Neuronal stem cell (in vitro differentiated cells): Measurements from ENCODE around the gene AHNAK.

Source experiments
- DNase-seq: peaks from one replicate; pipeline ENCODE4 v3.0.0-alpha.2; 2013; ENCODE audit warnings: low spot score
- H2AFZ ChIP-seq: one replicate; pipeline ENCODE4 v1.6.1; 2013; ENCODE audit warnings: mild to moderate bottlenecking, low read length, inconsistent platforms
- H2AK5ac ChIP-seq: 2 replicates; pipeline ENCODE4 v1.6.1; 2013; ENCODE audit warnings: low read depth, mild to moderate bottlenecking, inconsistent platforms, low read length, moderate library complexity, mixed read lengths
- H2BK120ac ChIP-seq: 2 replicates; pipeline ENCODE4 v1.6.1; 2013; ENCODE audit warnings: low read depth, mild to moderate bottlenecking, inconsistent platforms, low read length, moderate library complexity, mixed read lengths
- H2BK12ac ChIP-seq: one replicate; pipeline ENCODE4 v1.6.1; 2013; ENCODE audit warnings: low read length, inconsistent platforms
- H2BK15ac ChIP-seq: 2 replicates; pipeline ENCODE4 v1.6.1; 2013; ENCODE audit warnings: mild to moderate bottlenecking, low read length, inconsistent platforms, mixed read lengths
- H2BK5ac ChIP-seq: one replicate; pipeline ENCODE4 v1.6.1; 2013; ENCODE audit warnings: inconsistent platforms, mild to moderate bottlenecking, low read length, moderate library complexity
- H3K14ac ChIP-seq: one replicate; pipeline ENCODE4 v1.6.1; 2013; ENCODE audit warnings: low read length, inconsistent platforms
- H3K18ac ChIP-seq: 2 replicates; pipeline ENCODE4 v1.6.1; 2013; ENCODE audit warnings: low read length, inconsistent platforms
- H3K23ac ChIP-seq: 2 replicates; pipeline ENCODE4 v1.6.1; 2013; ENCODE audit warnings: low read depth, mild to moderate bottlenecking, mixed read lengths, low read length, inconsistent platforms; ENCODE audit not compliant: poor library complexity
- H3K27ac ChIP-seq: replicated peaks from 3 replicates; pipeline ENCODE4 v1.5.1; 2013; ENCODE audit warnings: low read length, inconsistent platforms
- H3K27me3 ChIP-seq, 3 experiments: 2 replicates each; pipeline ENCODE4 v1.6.1; 2013; ENCODE audit warnings: low read length in 3 of 3, mild to moderate bottlenecking in 2 of 3, inconsistent platforms in 1 of 3, low read depth in 1 of 3, mixed read lengths in 1 of 3, moderate library complexity in 1 of 3; ENCODE audit not compliant: control insufficient read depth in 3 of 3, insufficient read depth in 3 of 3
- H3K36me3 ChIP-seq, 2 donors: replicated peaks in 1 of 2; 2 replicates each; pipeline ENCODE4 v1.6.1; 2013; ENCODE audit warnings: low read length in 2 of 2; ENCODE audit not compliant: control insufficient read depth in 2 of 2, insufficient read depth in 2 of 2
- H3K4ac ChIP-seq: 2 replicates; pipeline ENCODE4 v1.6.1; 2013; ENCODE audit warnings: inconsistent platforms, mild to moderate bottlenecking, low read length, moderate library complexity
- H3K4me1 ChIP-seq, 2 donors: 1 replicate in 1 of 2; 2 replicates in 1 of 2; pipeline ENCODE4 v1.6.1; 2013; ENCODE audit warnings: low read length in 2 of 2, low read depth in 1 of 2; ENCODE audit not compliant: control insufficient read depth in 2 of 2, insufficient read depth in 1 of 2
- H3K4me2 ChIP-seq: one replicate; pipeline ENCODE4 v1.6.1; 2013; ENCODE audit warnings: mild to moderate bottlenecking, low read length, inconsistent platforms; ENCODE audit not compliant: insufficient read depth, poor library complexity, severe bottlenecking
- H3K4me3 ChIP-seq, 2 donors: 2 replicates each; pipeline ENCODE4 v1.5.1; 2013; ENCODE audit warnings: low read length in 2 of 2, mild to moderate bottlenecking in 2 of 2, inconsistent platforms in 1 of 2, moderate library complexity in 1 of 2
- H3K79me1 ChIP-seq: one replicate; pipeline ENCODE4 v1.6.1; 2013; ENCODE audit warnings: low read depth, mild to moderate bottlenecking, inconsistent platforms, low read length, moderate library complexity
- H3K9ac ChIP-seq: one replicate; pipeline ENCODE4 v1.6.1; 2013; ENCODE audit warnings: mild to moderate bottlenecking, low read depth, low read length, inconsistent platforms; ENCODE audit not compliant: poor library complexity
- H3K9me3 ChIP-seq, 2 donors: replicated peaks in 1 of 2; 2 replicates each; pipeline versions ENCODE3 to v1.6.1; 2013; ENCODE audit warnings: low read length in 2 of 2, mild to moderate bottlenecking in 2 of 2, inconsistent platforms in 1 of 2, low read depth in 1 of 2, mixed read lengths in 1 of 2, moderate library complexity in 1 of 2; ENCODE audit not compliant: control insufficient read depth in 2 of 2, insufficient read depth in 1 of 2
- H4K8ac ChIP-seq: one replicate; pipeline ENCODE4 v1.6.1; 2013; ENCODE audit warnings: low read depth, mild to moderate bottlenecking, inconsistent platforms, low read length, moderate library complexity
- H4K91ac ChIP-seq: one replicate; pipeline ENCODE4 v1.6.1; 2013; ENCODE audit warnings: low read length, low read depth, mild to moderate bottlenecking, inconsistent platforms; ENCODE audit not compliant: poor library complexity
- WGBS, 2 donors: extraction: QIAGEN DNeasy Blood & Tissue Kit; methylation state at CpG; one replicate each; pipeline ENCODE4 v1.1.7; 2013; ENCODE audit warnings: missing lambda C conversion rate in 2 of 2, mixed read lengths in 1 of 2; ENCODE audit not compliant: insufficient read length in 2 of 2, insufficient replicate concordance in 1 of 2; ENCODE audit errors: extremely low coverage in 2 of 2; 5-methylcytosine and 5-hydroxymethylcytosine counted together

The AHNAK gene

DNA sequence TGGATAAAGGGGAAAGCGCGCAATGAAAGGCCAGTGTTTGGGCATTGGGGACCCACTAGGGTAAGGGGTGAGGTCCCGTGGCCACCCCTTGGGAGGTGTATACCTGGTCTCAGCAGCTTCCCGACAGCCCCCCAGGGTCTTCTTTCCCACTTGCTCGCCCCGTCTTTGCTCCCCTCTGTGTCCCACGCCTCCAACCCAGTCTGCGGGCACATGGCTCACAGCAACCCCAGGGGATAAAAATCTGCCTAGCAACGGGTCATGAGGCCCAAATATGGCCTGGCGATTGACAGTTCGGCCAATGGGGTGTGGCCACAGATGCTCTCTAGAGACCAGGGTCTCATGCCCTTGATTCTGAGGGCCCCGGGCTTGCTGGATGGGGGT is 41.6 kb downstream of the AHNAK start:
- Histone ChIP-seq H4K91ac (no peak overlapping the region), H3K9ac (no peak overlapping the region), H2AK5ac (no peak overlapping the region), H2BK120ac (no peak overlapping the region), H3K4me2 (peak overlapping the region; percentile 66), H3K79me1 (no peaks in the 10 kb centered on the region), H3K4ac (no peak overlapping the region), H2AFZ (peak overlapping the region; percentile 79), H3K9me3 (no peaks in the 10 kb centered on the region), H3K14ac (no peak overlapping the region), H3K18ac (peak overlapping the region; percentile 16), H2BK12ac (no peak overlapping the region), H3K27ac (no peak overlapping the region), H3K36me3 (no peaks in the 10 kb centered on the region), H2BK15ac (no peak overlapping the region), H3K4me3 (peak overlapping the region in 1 of 2 donors; percentile 7), H3K4me1 (peaks cover 32 to 41% of the 10 kb centered on the region in 2 donors), H2BK5ac (no peak overlapping the region), H3K23ac (no peak overlapping the region), H3K27me3 (peaks cover 0 to 27% (median 7%) of the 10 kb centered on the region in 3 experiments), H4K8ac (no peak overlapping the region)
- WGBS, 2 donors: no CpG with 5 or more reads among the region's 12 CpGs
- DNase-seq: peak; percentile 47

DNA sequence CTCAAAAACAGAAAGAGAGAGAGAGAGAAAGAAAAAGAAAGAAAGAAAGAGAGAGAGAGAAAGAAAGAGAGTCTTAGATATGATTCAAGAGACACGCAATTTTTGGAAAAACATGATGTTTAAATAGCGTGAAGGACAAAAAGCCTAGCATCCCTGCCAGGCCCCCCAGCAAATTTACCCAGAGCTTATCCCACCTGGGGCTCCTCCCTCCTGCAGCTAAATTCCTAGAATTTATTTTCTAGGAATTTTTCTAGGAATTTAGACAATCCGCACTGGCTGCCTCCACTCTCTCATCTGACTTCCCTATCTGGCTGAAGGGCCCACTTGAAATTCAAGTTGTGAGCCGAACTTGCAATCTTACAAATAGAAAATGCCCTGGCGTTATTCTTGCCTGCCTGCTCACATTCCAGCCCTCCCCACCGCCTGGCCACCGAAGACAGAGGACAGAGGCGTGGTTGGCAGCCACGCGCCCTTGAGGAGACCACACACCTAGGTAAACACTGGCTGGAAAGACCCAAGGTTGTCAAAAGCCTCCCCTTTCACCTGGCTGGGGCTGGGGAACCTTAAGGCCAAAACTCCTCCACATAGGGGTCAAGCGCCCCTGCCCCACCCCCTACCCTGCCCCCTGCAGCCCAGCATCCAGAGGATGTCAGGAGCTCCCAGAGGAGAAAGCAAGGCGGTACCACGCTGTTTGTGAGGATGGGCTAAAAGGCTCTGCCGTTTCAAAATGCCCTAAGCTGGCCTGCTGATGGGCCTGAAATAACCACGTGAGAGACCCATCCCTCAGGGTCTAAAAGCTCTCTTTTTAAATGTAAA is 42.2 kb downstream of the AHNAK start:
- DNase-seq: peak; percentile 27
- WGBS, 2 donors: no CpG with 5 or more reads among the region's 15 CpGs
- no peak overlapping the region for H2BK5ac ChIP-seq

DNA sequence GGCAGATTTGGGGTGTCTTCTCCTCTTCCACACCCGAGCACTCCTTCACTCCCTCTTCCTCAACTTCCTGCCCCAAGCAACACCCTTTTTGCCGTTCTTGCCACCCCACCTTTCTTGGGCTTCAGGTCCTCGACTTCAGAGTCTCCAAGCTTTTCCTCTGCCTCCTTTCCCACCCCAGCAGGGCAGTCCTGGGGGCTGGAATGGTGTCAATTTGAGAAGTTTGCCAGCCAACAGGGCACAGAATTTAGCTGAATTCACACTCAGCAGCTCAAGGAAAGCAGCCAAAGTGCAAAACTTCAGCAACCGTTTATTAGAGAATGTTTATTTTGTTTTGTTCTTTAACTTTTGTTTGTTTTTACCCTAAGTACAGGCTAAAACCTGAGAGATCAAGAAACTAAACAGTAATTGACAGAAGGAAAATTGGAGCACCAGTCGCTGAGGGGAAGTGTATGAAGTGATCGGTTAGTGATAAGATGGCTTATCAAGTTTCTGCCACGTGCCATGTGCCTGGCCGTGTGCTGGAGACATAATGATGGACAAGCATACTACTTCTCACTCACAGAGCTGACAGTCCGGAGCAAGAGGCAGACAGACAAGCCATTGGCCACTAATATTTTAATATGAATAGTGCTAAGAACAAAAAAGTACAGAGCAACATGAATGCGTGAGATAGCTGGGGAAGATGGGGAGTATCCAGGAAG is 44.4 kb downstream of the AHNAK start:
- Histone ChIP-seq H3K4me1 (peaks cover 27 to 29% of the 10 kb centered on the region in 2 donors), H4K8ac (no peak overlapping the region), H2AK5ac (no peak overlapping the region), H4K91ac (no peak overlapping the region), H2BK5ac (no peak overlapping the region), H3K9ac (no peak overlapping the region), H2BK12ac (no peak overlapping the region), H3K4me3 (no peak overlapping the region), H3K23ac (no peak overlapping the region), H3K27me3 (peaks cover 0 to 27% (median 7%) of the 10 kb centered on the region in 3 experiments), H2BK15ac (no peak overlapping the region), H2AFZ (peak overlapping the region; percentile 75), H3K9me3 (no peaks in the 10 kb centered on the region), H3K4ac (no peak overlapping the region), H3K18ac (no peak overlapping the region), H2BK120ac (no peak overlapping the region), H3K4me2 (no peak overlapping the region), H3K14ac (no peak overlapping the region), H3K27ac (no peak overlapping the region), H3K79me1 (no peaks in the 10 kb centered on the region), H3K36me3 (no peaks in the 10 kb centered on the region)
- no peak for DNase-seq
- no CpG with 5 or more reads among the region's 10 CpGs for WGBS, 2 donors

More for the DNA sequence above, 42.2 kb downstream of the AHNAK start:
- no peak overlapping the region for H2BK12ac ChIP-seq
- H4K91ac ChIP-seq: no peak overlapping the region
- no peak overlapping the region for H3K18ac ChIP-seq
- H3K9ac ChIP-seq: no peak overlapping the region
- no peaks in the 10 kb centered on the region for H3K79me1 ChIP-seq
- H3K4me1 ChIP-seq: peaks cover 36 to 41% of the 10 kb centered on the region in 2 donors
- no peak overlapping the region for H2BK120ac ChIP-seq
- H3K27me3 ChIP-seq: peaks cover 0 to 27% (median 7%) of the 10 kb centered on the region in 3 experiments
- H4K8ac ChIP-seq: no peak overlapping the region
- no peak overlapping the region for H2AK5ac ChIP-seq
- H3K9me3 ChIP-seq: no peaks in the 10 kb centered on the region
- no peaks in the 10 kb centered on the region for H3K36me3 ChIP-seq
- H3K14ac ChIP-seq: no peak overlapping the region
- H3K23ac ChIP-seq: no peak overlapping the region
- H2BK15ac ChIP-seq: no peak overlapping the region
- no peak overlapping the region for H3K27ac ChIP-seq
- no peak overlapping the region for H3K4me2 ChIP-seq
- H2AFZ ChIP-seq: peak overlapping the region; percentile 79
- H3K4me3 ChIP-seq: no peak overlapping the region
- H3K4ac ChIP-seq: no peak overlapping the region

DNA sequence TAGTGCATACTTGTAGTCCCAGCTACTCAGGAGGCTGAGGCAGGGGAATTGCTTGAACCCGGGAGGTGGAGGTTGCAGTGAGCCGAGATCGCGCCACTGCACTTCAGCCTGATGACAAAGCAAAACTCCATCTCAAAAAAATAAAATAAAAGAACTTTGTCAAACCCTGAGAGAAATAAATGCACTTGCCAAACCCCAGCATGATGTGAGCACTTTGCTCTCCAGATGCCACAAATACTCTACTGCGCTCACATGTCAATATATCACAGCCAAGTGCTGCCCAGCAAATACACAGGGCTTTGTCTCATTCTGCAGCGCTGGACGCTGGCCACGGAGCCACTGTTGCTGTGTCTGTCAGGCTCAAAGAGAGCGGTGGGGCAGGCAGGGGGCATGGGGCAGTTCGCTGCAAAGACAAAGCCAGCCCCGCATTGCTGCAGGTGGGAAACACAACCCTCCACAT is 45.1 kb downstream of the AHNAK start:
- Histone ChIP-seq H3K18ac (no peak overlapping the region), H3K79me1 (no peaks in the 10 kb centered on the region), H4K91ac (no peak overlapping the region), H2BK15ac (no peak overlapping the region), H2BK12ac (no peak overlapping the region), H2AFZ (peak overlapping the region; percentile 75), H3K27me3 (peaks cover 0 to 21% (median 7%) of the 10 kb centered on the region in 3 experiments), H3K27ac (no peak overlapping the region), H3K4me3 (no peak overlapping the region), H3K36me3 (no peaks in the 10 kb centered on the region), H3K4me2 (no peak overlapping the region), H2BK5ac (no peak overlapping the region), H3K4ac (no peak overlapping the region), H4K8ac (no peak overlapping the region), H2BK120ac (no peak overlapping the region), H2AK5ac (no peak overlapping the region), H3K9me3 (no peaks in the 10 kb centered on the region), H3K4me1 (peaks cover 23 to 24% of the 10 kb centered on the region in 2 donors), H3K23ac (no peak overlapping the region), H3K9ac (no peak overlapping the region), H3K14ac (no peak overlapping the region)
- no CpG with 5 or more reads among the region's 11 CpGs for WGBS, 2 donors
- no peak for DNase-seq
